ENCODE measurements around the gene MCC.

DNA sequence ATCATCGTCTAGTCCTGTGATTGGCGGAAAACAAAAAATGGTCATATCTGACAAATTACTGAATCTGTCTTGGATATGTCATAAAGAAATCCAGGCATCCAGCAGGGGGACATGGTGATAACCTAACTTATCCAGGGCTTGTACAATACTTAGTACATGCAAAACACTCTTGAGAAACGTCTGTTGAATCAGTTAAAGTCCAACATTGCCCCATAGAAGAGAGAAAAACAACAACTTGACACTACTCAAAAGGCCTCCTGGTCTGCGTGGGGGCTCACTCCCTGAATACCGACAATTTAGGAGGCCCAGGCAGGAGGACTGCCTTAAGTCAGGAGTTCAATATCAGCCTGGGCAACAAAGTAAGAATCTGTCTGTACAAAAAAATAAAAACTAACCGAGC lies 294.1 kb downstream of the MCC start:
- TF ChIP-seq, protein P1, sequence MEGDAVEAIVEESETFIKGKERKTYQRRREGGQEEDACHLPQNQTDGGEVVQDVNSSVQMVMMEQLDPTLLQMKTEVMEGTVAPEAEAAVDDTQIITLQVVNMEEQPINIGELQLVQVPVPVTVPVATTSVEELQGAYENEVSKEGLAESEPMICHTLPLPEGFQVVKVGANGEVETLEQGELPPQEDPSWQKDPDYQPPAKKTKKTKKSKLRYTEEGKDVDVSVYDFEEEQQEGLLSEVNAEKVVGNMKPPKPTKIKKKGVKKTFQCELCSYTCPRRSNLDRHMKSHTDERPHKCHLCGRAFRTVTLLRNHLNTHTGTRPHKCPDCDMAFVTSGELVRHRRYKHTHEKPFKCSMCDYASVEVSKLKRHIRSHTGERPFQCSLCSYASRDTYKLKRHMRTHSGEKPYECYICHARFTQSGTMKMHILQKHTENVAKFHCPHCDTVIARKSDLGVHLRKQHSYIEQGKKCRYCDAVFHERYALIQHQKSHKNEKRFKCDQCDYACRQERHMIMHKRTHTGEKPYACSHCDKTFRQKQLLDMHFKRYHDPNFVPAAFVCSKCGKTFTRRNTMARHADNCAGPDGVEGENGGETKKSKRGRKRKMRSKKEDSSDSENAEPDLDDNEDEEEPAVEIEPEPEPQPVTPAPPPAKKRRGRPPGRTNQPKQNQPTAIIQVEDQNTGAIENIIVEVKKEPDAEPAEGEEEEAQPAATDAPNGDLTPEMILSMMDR (IDR thresholded peaks at IDR 0.05; ENCODE audit: low read length), result no peak
- no peak for TF ChIP-seq EZH2 (optimal IDR thresholded peaks at IDR 0.05; ENCODE audit: low read depth, low read length)

Measured in MM.1S (cell line).